OCI-LY7 (cell line): ENCODE measurements around the gene PLCB2. TPM values are rescaled to one million over a fixed set of nuclear protein-coding genes. Genes with fewer than 3 reads are reported as not detected.

ENCODE experiments used
- BruUV-seq: library from RNA; stranded (reverse); fragments of 400-500 nt; replicated peaks from 2 replicates; lab custom pipeline; 2021; lab: Mats Ljungman, UMichigan
- CTCF ChIA-PET: fragments of 300-600 bp; sonication (Branson Sonifier 250); formaldehyde crosslinking; loops from one replicate; lab custom pipeline; 2022; ENCODE audit warnings: antibody characterized with exemption; ENCODE audit not compliant: unreplicated experiment; lab: Charles Lee
- POLR2A ChIA-PET: fragments of 300-600 bp; sonication (Branson Sonifier 250); formaldehyde crosslinking; loops from one replicate; lab custom pipeline; 2022; ENCODE audit warnings: antibody characterized with exemption; lab: Charles Lee
- DNase-seq: peaks from one replicate; pipeline ENCODE4 v3.0.0-alpha.2; 2015; ENCODE audit warnings: low spot score
- H2AFZ ChIP-seq: fragments of 200-600 bp; sonication (generic), shearing (Covaris generic); 2 replicates; pipeline ENCODE4 v1.6.1; 2014; ENCODE audit warnings: mild to moderate bottlenecking, antibody characterized with exemption, low read length, moderate library complexity
- H3K27ac ChIP-seq: fragments of 200-600 bp; sonication (generic); 2 replicates; pipeline ENCODE4 v1.5.1; 2014; ENCODE audit warnings: mixed run types, low read depth, mild to moderate bottlenecking, moderate library complexity, low read length, inconsistent platforms; ENCODE audit not compliant: poor library complexity, severe bottlenecking
- H3K36me3 ChIP-seq: fragments of 200-600 bp; sonication (generic); 2 replicates; pipeline ENCODE4 v1.6.1; 2014; ENCODE audit warnings: mild to moderate bottlenecking, antibody characterized with exemption, low read length, moderate library complexity, mixed read lengths; ENCODE audit not compliant: insufficient read depth
- H3K4me1 ChIP-seq: fragments of 200-600 bp; sonication (generic); 2 replicates; pipeline ENCODE4 v1.5.1; 2014; ENCODE audit warnings: mild to moderate bottlenecking, low read length; ENCODE audit not compliant: insufficient read depth, poor library complexity, severe bottlenecking
- H3K4me2 ChIP-seq: fragments of 200-600 bp; sonication (generic); 2 replicates; pipeline ENCODE4 v1.6.1; 2014; ENCODE audit warnings: mild to moderate bottlenecking, low read length
- H3K4me3 ChIP-seq: fragments of 200-600 bp; sonication (generic); 2 replicates; pipeline ENCODE4 v1.5.1; 2014; ENCODE audit warnings: mild to moderate bottlenecking, low read depth, low read length; ENCODE audit not compliant: poor library complexity, severe bottlenecking
- H3K79me2 ChIP-seq: fragments of 200-600 bp; sonication (generic); 2 replicates; pipeline ENCODE4 v1.6.1; 2016; ENCODE audit warnings: low read depth, mild to moderate bottlenecking, low read length, moderate library complexity, mixed read lengths; ENCODE audit not compliant: insufficient read depth
- H3K9me2 ChIP-seq: fragments of 200-600 bp; sonication (generic); 2 replicates; pipeline ENCODE4 v1.6.1; 2016; ENCODE audit warnings: mild to moderate bottlenecking, low read length, mixed read lengths; ENCODE audit not compliant: insufficient read depth
- H3K9me3 ChIP-seq: fragments of 200-600 bp; sonication (generic); 2 replicates; pipeline ENCODE4 v1.6.1; 2014; ENCODE audit warnings: mild to moderate bottlenecking, mixed run types, low read length, mixed read lengths
- H4K20me1 ChIP-seq: fragments of 200-600 bp; sonication (generic); 2 replicates; pipeline ENCODE4 v1.6.1; 2014; ENCODE audit warnings: mild to moderate bottlenecking, antibody characterized with exemption, low read length, moderate library complexity, mixed read lengths; ENCODE audit not compliant: insufficient read depth
- CTCF ChIP-seq: fragments of 200-600 bp; sonication (generic); conservative IDR thresholded peaks from 2 replicates; pipeline ENCODE4 v1.5.1; 2014; ENCODE audit warnings: mild to moderate bottlenecking, antibody characterized with exemption, low read length, moderate library complexity, mixed read lengths
- EZH2phosphoT487 ChIP-seq: fragments of 200-600 bp; sonication (generic); IDR thresholded peaks from 2 replicates; pipeline ENCODE4 v1.6.1; 2018; ENCODE audit warnings: low read depth, borderline replicate concordance, mild to moderate bottlenecking, mixed run types, antibody characterized with exemption, low read length, moderate library complexity, mixed read lengths
- intact Hi-C: fragments of 100-400 bp; cut with micrococcal nuclease; formaldehyde crosslinking; loops from one replicate; pipeline ENCODE4 v1.10.0; 2022; ENCODE audit not compliant: unreplicated experiment
- total RNA-seq, 2 experiments: library from RNA; depleted of rRNA in 1 of 2; stranded (reverse); fragments of >200 nt in 1 of 2; shearing (Covaris generic) in 1 of 2; gene quantifications; 2 replicates each; pipeline ENCODE4 v1.2.3, GENCODE V29; 2014 to 2022

Gene PLCB2
- total RNA-seq, 2 experiments from 2014 or later, result 9.6 TPM; not detected in 1

GRCh38 chr15:40310993-40311392 lies 3.3 kb upstream of the PLCB2 start:
- BruUV-seq, result no TSS peak
- intact Hi-C loops, result loop anchor here (1.0 kb wide), 1 partner anchor 32 kb away; no protein-coding TSS in a partner anchor
- no peaks in the 10 kb centered on the region for H3K36me3 ChIP-seq
- no peak for TF ChIP-seq EZH2phosphoT487
- TF ChIP-seq CTCF, result no peak
- no peaks in the 10 kb centered on the region for H3K9me3 ChIP-seq
- no peak for DNase-seq
- ChIA-PET POLR2A (interaction anchor here (0.7 to 1.3 kb wide), 4 partner anchors 32 to 365 kb away, joined by 3 to 4 read pairs (median 3); partner anchors contain the start of gene KNSTRN), CTCF (no interaction called here)
- H4K20me1 ChIP-seq, result no peaks in the 10 kb centered on the region
- H3K4me3 ChIP-seq, result no peak overlapping the region
- no peaks in the 10 kb centered on the region for H3K9me2 ChIP-seq
- no peak overlapping the region for H3K4me2 ChIP-seq
- H3K4me1 ChIP-seq, result no peaks in the 10 kb centered on the region
- H3K27ac ChIP-seq, result no peak overlapping the region
- no peak overlapping the region for H2AFZ ChIP-seq
- H3K79me2 ChIP-seq, result no peaks in the 10 kb centered on the region

GRCh38 chr15:40310001-40310959 lies 2.5 kb upstream of the PLCB2 start:
- ChIA-PET CTCF (interaction anchor here (1.1 kb wide), 1 partner anchor 31 kb away, joined by 3 read pairs; no protein-coding TSS in a partner anchor), POLR2A (interaction anchor here (0.7 to 1.3 kb wide), 4 partner anchors 22 to 365 kb away, joined by 3 read pairs; no protein-coding TSS in a partner anchor)
- H2AFZ ChIP-seq, result no peak overlapping the region
- H3K4me1 ChIP-seq, result no peaks in the 10 kb centered on the region
- no peaks in the 10 kb centered on the region for H3K9me2 ChIP-seq
- no peak overlapping the region for H3K27ac ChIP-seq
- DNase-seq, result peak; percentile 60
- no peaks in the 10 kb centered on the region for H3K36me3 ChIP-seq
- no peak overlapping the region for H3K4me2 ChIP-seq
- intact Hi-C loops, result loop anchor here (1.0 kb wide), 1 partner anchor 31 kb away; no protein-coding TSS in a partner anchor
- BruUV-seq, result no TSS peak
- H3K79me2 ChIP-seq, result no peaks in the 10 kb centered on the region
- H4K20me1 ChIP-seq, result no peaks in the 10 kb centered on the region
- H3K4me3 ChIP-seq, result no peak overlapping the region
- TF ChIP-seq EZH2phosphoT487 (no peak), CTCF (peak; percentile 83)
- no peaks in the 10 kb centered on the region for H3K9me3 ChIP-seq
